Stimulated activated naive CD4-positive, alpha-beta T cell (primary cell): ENCODE data around the gene NHSL2.

ENCODE experiments used
- DNase-seq, 6 experiments: peaks; one replicate each; lab custom pipeline; 2025; lab: John Stamatoyannopoulos, UW

The NHSL2 gene

GRCh38 chrX:72018277-72019112 lies 107.8 kb downstream of the NHSL2 start:
- peak; percentile 21 to 67 (median 58) for DNase-seq

GRCh38 chrX:72019487-72019886 lies 108.8 kb downstream of the NHSL2 start:
- no peak for DNase-seq

- no peak for DNase-seq
Measured at GRCh38 chrX:72020204-72020603, 109.6 kb downstream of the NHSL2 start.

- DNase-seq = no peak
Measured at GRCh38 chrX:72020788-72021187, 110.1 kb downstream of the NHSL2 start.

- no peak for DNase-seq
Measured at GRCh38 chrX:72021975-72022374, 111.3 kb downstream of the NHSL2 start.

GRCh38 chrX:72023071-72023470 lies 112.4 kb downstream of the NHSL2 start:
- no peak for DNase-seq

GRCh38 chrX:72025236-72025770 lies 114.7 kb downstream of the NHSL2 start:
- no peak for DNase-seq

GRCh38 chrX:72026341-72027023 lies 115.8 kb downstream of the NHSL2 start:
- DNase-seq = no peak

- DNase-seq = no peak
Measured at GRCh38 chrX:72027024-72027913, 116.6 kb downstream of the NHSL2 start.

GRCh38 chrX:72027914-72028307 lies 117.3 kb downstream of the NHSL2 start:
- no peak for DNase-seq

GRCh38 chrX:72028701-72029470 lies 118.2 kb downstream of the NHSL2 start:
- DNase-seq = no peak

GRCh38 chrX:72029483-72030411 lies 119.1 kb downstream of the NHSL2 start:
- no peak for DNase-seq

- no peak for DNase-seq
Measured at GRCh38 chrX:72030431-72030830, 119.8 kb downstream of the NHSL2 start.

- DNase-seq = no peak
Measured at GRCh38 chrX:72031118-72031517, 120.5 kb downstream of the NHSL2 start.

GRCh38 chrX:72031634-72032033 lies 121.0 kb downstream of the NHSL2 start:
- no peak for DNase-seq

- DNase-seq = no peak
Measured at GRCh38 chrX:72037601-72038000, 127.0 kb downstream of the NHSL2 start.

- DNase-seq = no peak
Measured at GRCh38 chrX:72038016-72038415, 127.4 kb downstream of the NHSL2 start.

- DNase-seq = no peak
Measured at GRCh38 chrX:72038868-72039267, 128.2 kb downstream of the NHSL2 start.

GRCh38 chrX:72040506-72040905 lies 129.9 kb downstream of the NHSL2 start:
- no peak for DNase-seq

- no peak for DNase-seq
Measured at GRCh38 chrX:72041176-72041575, 130.5 kb downstream of the NHSL2 start.
